ENCODE results near the gene CDC14B. TPM values are rescaled to one million over a fixed set of nuclear protein-coding genes. Genes with fewer than 3 reads are reported as not detected.

CDC14B gene
- total RNA-seq, 4 donors from 2014 or later: 4.9 to 11.2 (median 8.9) TPM

- Histone ChIP-seq H3K36me3 (no peaks in the 10 kb centered on the region), H3K9me3 (no peaks in the 10 kb centered on the region), H3K27ac (peak overlapping the region; percentile 72), H3K4me3 (no peak overlapping the region), H3K27me3 (no peaks in the 10 kb centered on the region), H3K4me1 (peaks cover 25% of the 10 kb centered on the region)
- WGBS: 55% methylated on average over 6 of the region's 6 CpGs
- TF ChIP-seq POLR2AphosphoS5 (IDR thresholded peaks at IDR 0.05): no peak
- TF ChIP-seq EP300 (IDR thresholded peaks at IDR 0.05): no peak
- TF ChIP-seq POLR2A (IDR thresholded peaks at IDR 0.05): no peak
- TF ChIP-seq CTCF (IDR thresholded peaks at IDR 0.05): no peak
- DNase-seq (ENCODE audit: low spot score in 2 of 2): no peak
Observed at GRCh38 chr9:96502539-96503373, 116.9 kb downstream of the CDC14B start.

- H3K36me3 ChIP-seq: no peaks in the 10 kb centered on the region
- no peak for TF ChIP-seq POLR2AphosphoS5 (IDR thresholded peaks at IDR 0.05)
- TF ChIP-seq EP300 (IDR thresholded peaks at IDR 0.05): no peak
- no peak for TF ChIP-seq POLR2A (IDR thresholded peaks at IDR 0.05)
- no peak for TF ChIP-seq CTCF (IDR thresholded peaks at IDR 0.05)
- H3K27ac ChIP-seq: peak overlapping the region; percentile 72
- peaks cover 25% of the 10 kb centered on the region for H3K4me1 ChIP-seq
- H3K9me3 ChIP-seq: no peaks in the 10 kb centered on the region
- 74% methylated on average over 15 of the region's 15 CpGs for WGBS
- H3K4me3 ChIP-seq: no peak overlapping the region
- no peak for DNase-seq (ENCODE audit: low spot score in 2 of 2)
- H3K27me3 ChIP-seq: no peaks in the 10 kb centered on the region
Observed at GRCh38 chr9:96501633-96502538, 117.8 kb downstream of the CDC14B start.

- H3K4me1 ChIP-seq: peaks cover 25% of the 10 kb centered on the region
- 91% methylated on average over 14 of the region's 14 CpGs for WGBS
- TF ChIP-seq CTCF (IDR thresholded peaks at IDR 0.05): no peak
- TF ChIP-seq POLR2AphosphoS5 (IDR thresholded peaks at IDR 0.05): no peak
- no peak for TF ChIP-seq POLR2A (IDR thresholded peaks at IDR 0.05)
- TF ChIP-seq EP300 (IDR thresholded peaks at IDR 0.05): no peak
- no peaks in the 10 kb centered on the region for H3K27me3 ChIP-seq
- no peaks in the 10 kb centered on the region for H3K36me3 ChIP-seq
- DNase-seq (ENCODE audit: low spot score in 2 of 2): no peak
- H3K9me3 ChIP-seq: no peaks in the 10 kb centered on the region
- H3K27ac ChIP-seq: peak overlapping the region; percentile 72
- no peak overlapping the region for H3K4me3 ChIP-seq
Observed at GRCh38 chr9:96500696-96501632, 118.7 kb downstream of the CDC14B start.

GRCh38 chr9:96499257-96499656 lies 120.4 kb downstream of the CDC14B start:
- 99% methylated on average over 7 of the region's 7 CpGs for WGBS
- no peak for DNase-seq (ENCODE audit: low spot score in 2 of 2)
- Histone ChIP-seq H3K4me3 (no peak overlapping the region), H3K27ac (no peak overlapping the region), H3K9me3 (no peaks in the 10 kb centered on the region), H3K36me3 (no peaks in the 10 kb centered on the region), H3K27me3 (no peaks in the 10 kb centered on the region), H3K4me1 (peaks cover 17% of the 10 kb centered on the region)
- TF ChIP-seq POLR2A (IDR thresholded peaks at IDR 0.05): no peak
- TF ChIP-seq EP300 (IDR thresholded peaks at IDR 0.05): no peak
- no peak for TF ChIP-seq CTCF (IDR thresholded peaks at IDR 0.05)
- TF ChIP-seq POLR2AphosphoS5 (IDR thresholded peaks at IDR 0.05): no peak
